Esophagus squamous epithelium (tissue), 5 donors: Measurements from ENCODE around the gene LCAT. TPM values are rescaled to one million over a fixed set of nuclear protein-coding genes. Genes with fewer than 3 reads are reported as not detected.

Experiments used
- DNase-seq: peaks from one replicate; lab custom pipeline; 2025; lab: John Stamatoyannopoulos, UW
- H3K27ac ChIP-seq, 4 donors: fragments of 200-600 bp; sonication (generic); one replicate each; pipeline ENCODE4 v1.5.1; 2016 to 2019; ENCODE audit warnings: mild to moderate bottlenecking in 1 of 4
- H3K27me3 ChIP-seq, 4 donors: fragments of 200-600 bp; sonication (generic); 1 replicate in 3 of 4; 2 replicates in 1 of 4; pipeline versions ENCODE4 v1.5.1 to v1.6.0; 2017 to 2021; ENCODE audit warnings: antibody characterized with exemption in 1 of 4
- H3K36me3 ChIP-seq, 3 donors: fragments of 200-600 bp; sonication (generic); one replicate each; pipeline ENCODE4 v1.5.1; 2016 to 2019
- H3K4me1 ChIP-seq, 3 donors: fragments of 200-600 bp; sonication (generic); one replicate each; pipeline ENCODE4 v1.5.1; 2017 to 2019
- H3K4me3 ChIP-seq, 4 donors: fragments of 200-600 bp; sonication (generic); 1 replicate in 3 of 4; 2 replicates in 1 of 4; pipeline ENCODE4 v1.5.1; 2016 to 2019; ENCODE audit warnings: mild to moderate bottlenecking in 2 of 4, moderate library complexity in 1 of 4
- H3K9me3 ChIP-seq, 3 donors: fragments of 200-600 bp; sonication (generic); one replicate each; pipeline ENCODE4 v1.5.1; 2016 to 2019
- CTCF ChIP-seq, 6 experiments: fragments of 450-650 bp in 4 of 6; fragments of 200-600 bp in 2 of 6; sonication (generic) in 2 of 6; IDR thresholded peaks; one replicate each; pipeline ENCODE4 v1.5.1; 2016 to 2019; ENCODE audit warnings: antibody characterized with exemption in 6 of 6, mild to moderate bottlenecking in 4 of 6, moderate library complexity in 4 of 6
- POLR2A ChIP-seq, 4 donors: fragments of 450-650 bp; IDR thresholded peaks; one replicate each; pipeline ENCODE4 v1.6.1; 2017; ENCODE audit warnings: antibody characterized with exemption in 4 of 4, mild to moderate bottlenecking in 4 of 4, moderate library complexity in 3 of 4
- WGBS, 2 donors: methylation state at CpG; one replicate each; pipeline ENCODE4 v1.1.5; 2018; 5-methylcytosine and 5-hydroxymethylcytosine counted together
- intact Hi-C: fragments of 100-400 bp; cut with DNase I; formaldehyde crosslinking; loops from one replicate; pipeline ENCODE4 v1.15.0; 2022
- total RNA-seq, 4 donors: library from RNA; depleted of rRNA; stranded (reverse); fragments of >200 nt; gene quantifications; one replicate each; pipeline ENCODE4 v1.1.0, GENCODE V29; 2016
- donor health status: DM: yes; HTN: yes; CAD: no.

The LCAT gene
- total RNA-seq, 4 donors from 2014 or later: 1.2 to 12.4 (median 3.8) TPM

GRCh38 chr16:67989322-67990017 is 45.5 kb upstream of the LCAT start:
- Histone ChIP-seq H3K36me3 (no peaks in the 10 kb centered on the region), H3K27ac (no peak overlapping the region), H3K9me3 (no peaks in the 10 kb centered on the region), H3K4me3 (no peak overlapping the region), H3K27me3 (no peaks in the 10 kb centered on the region), H3K4me1 (peaks cover 12 to 28% (median 14%) of the 10 kb centered on the region in 3 donors)
- TF ChIP-seq POLR2A (IDR thresholded peaks at IDR 0.05): no peak
- TF ChIP-seq CTCF (IDR thresholded peaks at IDR 0.05): no peak
- 80 to 100% methylated on average over 4 to 5 of the region's 8 CpGs for WGBS, 2 donors
- DNase-seq: no peak
- intact Hi-C loops: loop anchor here (5.0 kb wide), 1 partner anchor 53 kb away; no protein-coding TSS in a partner anchor

- DNase-seq: no peak
- H3K9me3 ChIP-seq: no peaks in the 10 kb centered on the region
- H3K4me3 ChIP-seq: no peak overlapping the region
- H3K27me3 ChIP-seq: no peaks in the 10 kb centered on the region
- intact Hi-C loops: no loop called here
- no peak for TF ChIP-seq CTCF (IDR thresholded peaks at IDR 0.05)
- TF ChIP-seq POLR2A (IDR thresholded peaks at IDR 0.05): no peak
- peaks cover 10 to 32% (median 16%) of the 10 kb centered on the region in 3 donors for H3K4me1 ChIP-seq
- H3K36me3 ChIP-seq: no peaks in the 10 kb centered on the region
- no peak overlapping the region for H3K27ac ChIP-seq
- 67 to 71% methylated on average over 3 of the region's 3 CpGs for WGBS, 2 donors
Observed at GRCh38 chr16:67988675-67989074, 44.8 kb upstream of the LCAT start.

GRCh38 chr16:67987460-67988160 is 43.7 kb upstream of the LCAT start:
- H3K36me3 ChIP-seq: no peaks in the 10 kb centered on the region
- H3K4me3 ChIP-seq: no peak overlapping the region
- TF ChIP-seq CTCF (IDR thresholded peaks at IDR 0.05): no peak
- TF ChIP-seq POLR2A (IDR thresholded peaks at IDR 0.05): no peak
- H3K9me3 ChIP-seq: no peaks in the 10 kb centered on the region
- peaks cover 0 to 26% (median 11%) of the 10 kb centered on the region in 3 donors for H3K4me1 ChIP-seq
- peak overlapping the region in 1 of 4 donors; percentile 7 for H3K27ac ChIP-seq
- DNase-seq: no peak
- intact Hi-C loops: no loop called here
- WGBS, 2 donors: 66 to 79% methylated on average over 10 of the region's 11 CpGs
- H3K27me3 ChIP-seq: no peaks in the 10 kb centered on the region

GRCh38 chr16:67986949-67987348 is 43.0 kb upstream of the LCAT start:
- Histone ChIP-seq H3K27ac (peak overlapping the region in 1 of 4 donors; percentile 7), H3K4me1 (peaks cover 0 to 26% (median 11%) of the 10 kb centered on the region in 3 donors), H3K9me3 (no peaks in the 10 kb centered on the region), H3K36me3 (no peaks in the 10 kb centered on the region), H3K4me3 (no peak overlapping the region), H3K27me3 (no peaks in the 10 kb centered on the region)
- WGBS, 2 donors: 88 to 96% methylated on average over 5 of the region's 5 CpGs
- DNase-seq: no peak
- intact Hi-C loops: no loop called here
- no peak for TF ChIP-seq CTCF (IDR thresholded peaks at IDR 0.05)
- TF ChIP-seq POLR2A (IDR thresholded peaks at IDR 0.05): no peak
